T47D (cell line): ENCODE results near the gene GRM1.

Experiments
- DNase-seq, 2 experiments: peaks; one replicate each; pipeline versions ENCODE4 v3.0.0 to v3.0.0-alpha.2; 2011 to 2012; ENCODE audit warnings: low read depth in 1 of 2, low spot score in 1 of 2
- JUND ChIP-seq: IDR thresholded peaks from 2 replicates; pipeline ENCODE4 v1.6.1; 2012; ENCODE audit warnings: low read depth
- in situ Hi-C: cut with HindIII; loops from 2 replicates; pipeline ENCODE4 v1.10.0; 2016; ENCODE audit warnings: low sequenced_read_pairs, low pct_unique_long_range_greater_than_20kb

The GRM1 gene

DNA sequence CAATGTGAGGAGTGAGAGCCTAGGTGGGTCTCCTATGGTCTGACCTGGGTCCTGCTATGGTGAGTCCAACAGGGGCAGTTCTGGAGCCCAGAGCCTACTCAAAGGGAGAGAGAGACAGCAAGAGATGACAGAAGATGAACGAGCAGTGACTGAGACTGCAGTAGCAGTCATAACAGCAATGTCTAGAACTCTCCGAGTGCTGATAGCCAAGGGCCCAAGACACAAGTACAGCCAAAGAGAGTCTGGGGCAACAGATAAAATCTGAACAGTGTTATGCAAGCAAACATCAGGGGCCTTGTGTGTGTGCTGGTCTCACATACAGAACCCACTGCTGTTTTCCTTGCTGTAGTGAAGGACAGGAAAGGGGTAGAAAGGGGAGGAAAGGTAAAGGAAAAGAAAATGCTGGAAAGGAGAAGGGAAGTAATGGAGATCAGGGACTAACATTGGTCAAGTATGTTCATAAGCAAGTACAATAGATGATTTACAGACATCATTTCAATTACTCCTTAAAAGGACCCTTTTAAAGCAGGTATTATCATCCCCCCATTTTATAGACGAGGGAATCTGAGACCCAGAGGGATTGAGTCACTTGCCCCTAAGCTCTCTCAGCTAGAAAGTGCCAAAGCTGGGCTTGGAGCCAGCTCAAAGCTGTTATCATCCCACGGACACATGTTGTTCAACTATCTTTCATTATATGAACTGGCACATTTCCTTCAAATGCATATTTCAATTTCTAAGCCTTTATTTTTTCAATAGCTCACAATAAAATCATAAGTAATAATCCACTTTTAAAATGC is 332.5 kb downstream of the GRM1 start:
- in situ Hi-C loops, result no loop called here
- DNase-seq, result no peak
- no peak for TF ChIP-seq JUND

DNA sequence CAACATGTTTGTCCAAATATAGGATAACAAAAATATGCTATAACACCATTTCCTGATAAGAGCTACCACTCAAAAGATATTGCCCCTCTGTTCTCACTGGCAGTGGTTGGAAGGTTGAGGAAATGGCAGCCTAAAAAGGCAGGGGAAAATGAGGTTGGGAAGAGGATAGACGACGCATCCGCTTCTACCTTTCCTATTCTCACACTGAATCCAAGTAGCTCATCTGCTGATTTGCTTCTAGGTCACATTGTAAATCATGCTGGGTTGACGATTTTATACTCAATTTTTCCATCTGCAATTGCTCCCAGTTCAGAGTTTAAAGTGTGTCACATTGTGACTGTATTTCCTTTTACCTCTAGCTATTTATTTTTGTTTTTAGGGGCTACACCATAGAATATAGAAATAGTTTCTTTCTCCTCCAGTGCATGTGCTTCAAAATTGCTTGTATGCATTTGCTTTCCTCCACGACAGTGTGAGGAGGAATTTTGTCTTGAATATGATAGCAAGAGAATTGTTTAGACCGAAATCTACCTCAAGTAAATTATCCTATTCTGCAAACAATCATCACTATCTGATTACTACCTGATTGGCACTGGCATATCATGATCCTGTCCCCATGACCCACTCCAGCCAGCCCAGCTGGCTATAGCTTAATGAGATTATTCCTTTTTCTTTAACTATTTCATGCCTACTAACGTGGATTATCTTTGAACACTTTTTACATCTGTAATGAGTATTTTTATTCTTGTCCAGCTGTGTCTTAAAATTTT is 335.2 kb downstream of the GRM1 start:
- no peak for TF ChIP-seq JUND
- no peak for DNase-seq
- in situ Hi-C loops, result no loop called here

DNA sequence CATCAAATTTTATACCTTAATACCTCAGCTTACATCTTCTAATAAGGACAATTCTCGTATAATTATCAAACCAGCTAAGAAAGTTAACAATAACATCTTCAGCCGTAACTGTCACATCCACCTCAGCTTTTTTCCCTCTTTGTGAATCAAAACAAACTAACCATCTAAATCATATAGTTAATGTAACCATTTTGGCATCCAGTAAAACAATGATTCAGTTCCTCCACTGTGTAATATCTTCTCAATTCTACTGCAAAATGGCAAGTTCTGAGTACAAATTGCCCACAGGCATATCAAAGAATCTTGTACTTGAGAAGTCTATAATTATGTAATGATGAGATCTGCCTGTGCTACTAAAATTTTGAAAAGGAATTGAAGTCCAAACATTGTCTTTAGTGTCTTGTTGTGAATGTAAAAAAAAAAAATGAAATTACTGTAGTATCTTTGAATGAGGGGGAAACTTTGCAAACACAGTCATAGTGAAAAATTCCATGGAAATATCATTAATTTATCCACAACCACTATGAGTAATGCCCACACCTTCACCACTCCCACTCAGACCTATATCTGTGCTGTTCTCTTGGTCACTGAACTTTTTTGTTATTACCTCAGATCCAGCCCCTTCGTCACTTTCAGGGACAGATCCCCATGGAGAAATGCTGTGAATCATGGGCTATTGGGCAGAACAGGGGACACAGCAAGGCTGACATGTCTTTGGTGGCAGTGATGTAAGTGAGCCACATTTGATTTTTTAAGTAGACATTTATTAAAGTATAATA is 336.1 kb downstream of the GRM1 start:
- DNase-seq, result no peak
- TF ChIP-seq JUND, result no peak
- in situ Hi-C loops, result no loop called here

DNA sequence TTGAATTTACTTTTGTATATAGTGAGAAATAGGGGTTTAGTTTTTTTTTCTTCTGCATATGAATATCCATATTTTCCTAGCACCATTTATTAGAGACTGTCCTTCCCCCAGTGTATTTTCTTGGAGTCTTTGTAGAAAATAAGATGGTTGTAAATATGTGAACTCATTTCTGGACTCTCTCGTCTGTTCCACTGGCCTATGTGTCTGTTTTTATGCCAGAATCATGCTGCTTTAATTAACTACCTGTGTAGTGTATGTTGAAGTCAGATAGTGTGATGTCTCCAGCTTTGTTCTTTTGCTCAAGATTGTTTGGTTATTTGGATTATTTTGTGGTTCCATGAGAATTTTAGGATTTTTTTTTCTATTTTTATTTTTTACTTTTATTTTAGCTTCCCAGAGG is 338.2 kb downstream of the GRM1 start:
- in situ Hi-C loops, result no loop called here
- TF ChIP-seq JUND, result no peak
- no peak for DNase-seq

DNA sequence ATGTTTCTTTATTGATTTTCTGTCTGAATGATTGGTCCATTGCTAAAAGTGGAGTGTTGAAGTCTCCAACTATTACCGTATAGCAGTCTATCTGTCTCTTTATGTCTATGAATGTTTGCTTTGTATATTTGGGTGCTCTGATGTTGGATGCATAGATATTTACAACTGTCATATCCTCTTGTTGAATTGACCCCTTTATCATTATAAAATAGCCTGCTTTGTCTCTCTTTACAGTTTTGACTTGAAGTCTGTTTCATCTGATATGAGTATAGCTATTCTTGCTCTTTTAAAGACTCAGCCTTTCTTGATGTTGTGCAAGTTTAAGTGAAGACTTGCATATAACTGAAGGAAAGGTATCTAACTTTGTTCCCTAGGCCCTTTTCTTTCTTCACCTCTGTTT is 341.0 kb downstream of the GRM1 start:
- in situ Hi-C loops, result no loop called here
- no peak for DNase-seq
- no peak for TF ChIP-seq JUND

DNA sequence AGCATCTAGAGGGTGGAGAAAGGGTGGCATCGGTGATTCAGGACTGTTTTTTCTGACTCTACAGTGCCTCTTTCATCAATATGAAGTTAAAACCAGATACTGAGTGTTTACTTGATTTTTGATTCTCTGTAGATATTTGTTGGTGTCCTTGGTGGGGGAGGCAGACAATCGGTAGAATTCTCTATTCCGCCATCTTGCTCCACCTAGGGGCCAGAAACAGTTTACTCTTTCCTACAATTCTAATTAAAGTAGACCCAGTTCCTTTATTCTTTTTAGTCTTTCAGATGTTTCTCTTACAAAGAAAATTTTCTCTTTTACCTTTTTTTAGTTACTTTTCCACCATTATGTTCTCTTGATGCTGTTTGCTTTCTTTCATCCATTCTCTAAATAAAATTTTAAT is 352.6 kb downstream of the GRM1 start:
- no peak for DNase-seq
- TF ChIP-seq JUND, result no peak
- in situ Hi-C loops, result no loop called here

DNA sequence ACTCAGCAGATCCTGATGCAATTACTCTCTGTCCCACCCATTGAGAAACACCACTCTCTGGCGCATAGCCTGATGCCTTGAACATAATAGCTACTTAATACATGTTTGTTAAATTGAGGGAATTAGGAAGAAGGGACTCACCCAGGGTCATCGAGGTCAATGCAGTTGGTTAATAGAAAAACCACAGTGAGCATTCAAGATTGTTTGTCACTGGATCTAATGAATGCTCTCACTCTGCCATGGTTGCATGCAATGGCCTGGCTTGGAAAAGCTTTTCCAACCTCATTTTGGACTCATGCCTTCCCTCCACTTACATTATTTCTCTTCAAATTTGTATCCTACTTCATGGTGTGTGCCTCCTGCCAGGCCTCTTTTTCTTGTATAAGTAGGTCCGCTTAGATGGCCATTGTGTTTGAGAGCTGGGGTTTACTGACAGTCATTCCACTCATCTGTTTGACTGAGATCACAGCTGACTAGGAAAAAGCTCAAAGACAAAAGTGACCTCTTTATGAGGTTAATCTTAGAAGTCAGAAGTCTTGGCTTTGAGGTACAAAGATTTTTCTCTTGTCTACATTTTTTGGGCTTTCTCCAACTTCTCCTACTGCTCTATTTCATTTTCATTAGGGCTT is 360.0 kb downstream of the GRM1 start:
- no peak for DNase-seq
- in situ Hi-C loops, result no loop called here
- TF ChIP-seq JUND, result no peak

DNA sequence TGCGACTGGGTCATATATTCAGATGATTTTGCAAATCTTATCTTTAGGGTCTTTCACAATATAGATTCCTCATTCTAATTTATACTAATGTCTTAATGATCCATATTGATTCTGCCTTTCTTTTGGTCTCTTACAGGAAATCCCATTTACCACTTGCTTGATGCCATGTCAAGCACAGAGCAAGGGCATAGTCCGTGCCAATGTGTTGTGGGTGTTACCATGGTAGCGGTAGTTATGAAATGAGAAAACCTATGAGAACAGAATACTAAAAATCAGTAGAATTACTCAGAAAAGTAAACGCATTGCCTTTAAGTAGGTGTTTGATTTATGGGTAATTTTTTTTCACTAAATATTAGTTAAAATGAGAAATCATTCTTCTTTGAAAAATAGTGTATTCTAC is 360.9 kb downstream of the GRM1 start:
- in situ Hi-C loops, result no loop called here
- TF ChIP-seq JUND, result no peak
- no peak for DNase-seq

DNA sequence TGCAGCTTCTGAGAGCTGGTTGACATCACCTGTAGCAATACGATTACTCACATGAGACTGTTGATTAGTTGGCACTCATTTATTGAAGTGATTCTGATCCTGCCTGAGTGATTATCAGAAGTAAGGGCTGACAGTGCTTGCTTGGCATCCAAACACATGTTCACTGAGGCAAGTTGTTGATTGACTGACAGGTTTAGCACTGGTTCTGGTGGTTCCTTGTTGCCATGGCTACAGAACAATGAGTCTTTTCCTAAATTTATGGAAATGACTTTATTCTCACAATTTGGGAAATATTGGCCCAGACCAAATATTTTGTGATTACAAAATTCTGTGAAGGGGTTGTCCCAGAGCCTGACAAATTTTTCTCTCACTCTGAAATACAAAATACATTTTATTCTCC is 368.8 kb downstream of the GRM1 start:
- in situ Hi-C loops, result no loop called here
- TF ChIP-seq JUND, result no peak
- no peak for DNase-seq

DNA sequence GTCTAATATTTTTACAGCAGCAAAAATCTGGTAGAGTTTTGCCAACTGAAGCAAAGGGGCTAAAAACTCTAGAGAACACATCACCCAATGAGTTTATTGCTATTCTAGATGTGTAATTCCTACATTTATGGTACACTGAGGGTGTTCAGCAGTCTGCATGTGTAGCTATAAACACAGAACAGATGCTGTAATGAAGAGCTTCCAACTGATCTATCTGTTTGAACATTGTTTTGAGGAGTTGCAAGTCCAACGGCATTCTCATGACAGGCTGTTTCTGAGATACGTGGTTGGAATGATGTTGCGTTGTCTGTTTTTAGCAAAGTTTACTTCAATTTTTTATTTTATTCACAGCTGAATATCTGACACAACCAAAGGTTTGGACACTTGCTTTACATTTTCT is 373.6 kb downstream of the GRM1 start:
- no peak for TF ChIP-seq JUND
- in situ Hi-C loops, result no loop called here

DNA sequence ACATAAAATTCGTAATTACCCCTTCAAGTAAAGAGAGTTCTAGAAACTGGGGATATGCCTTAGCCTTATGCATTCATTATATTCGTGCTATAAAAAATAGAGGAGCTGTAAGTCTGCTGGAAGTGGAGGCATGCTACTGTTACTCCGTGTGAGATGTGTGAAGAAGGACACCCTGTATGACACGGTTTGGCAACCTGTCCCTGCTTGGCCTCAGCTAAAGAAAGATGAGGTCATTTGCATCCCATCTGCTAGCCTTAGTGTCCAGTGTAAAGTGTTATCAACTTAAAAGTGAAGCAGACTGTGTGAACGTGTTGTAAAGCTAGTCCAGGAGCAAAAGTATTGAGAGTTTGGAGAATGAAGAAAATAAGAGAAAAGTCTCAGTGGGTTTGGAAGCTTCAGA is 379.7 kb downstream of the GRM1 start:
- no peak for DNase-seq
- TF ChIP-seq JUND, result no peak
- in situ Hi-C loops, result no loop called here

More for the DNA sequence above, 373.6 kb downstream of the GRM1 start:
- no peak for DNase-seq

DNA sequence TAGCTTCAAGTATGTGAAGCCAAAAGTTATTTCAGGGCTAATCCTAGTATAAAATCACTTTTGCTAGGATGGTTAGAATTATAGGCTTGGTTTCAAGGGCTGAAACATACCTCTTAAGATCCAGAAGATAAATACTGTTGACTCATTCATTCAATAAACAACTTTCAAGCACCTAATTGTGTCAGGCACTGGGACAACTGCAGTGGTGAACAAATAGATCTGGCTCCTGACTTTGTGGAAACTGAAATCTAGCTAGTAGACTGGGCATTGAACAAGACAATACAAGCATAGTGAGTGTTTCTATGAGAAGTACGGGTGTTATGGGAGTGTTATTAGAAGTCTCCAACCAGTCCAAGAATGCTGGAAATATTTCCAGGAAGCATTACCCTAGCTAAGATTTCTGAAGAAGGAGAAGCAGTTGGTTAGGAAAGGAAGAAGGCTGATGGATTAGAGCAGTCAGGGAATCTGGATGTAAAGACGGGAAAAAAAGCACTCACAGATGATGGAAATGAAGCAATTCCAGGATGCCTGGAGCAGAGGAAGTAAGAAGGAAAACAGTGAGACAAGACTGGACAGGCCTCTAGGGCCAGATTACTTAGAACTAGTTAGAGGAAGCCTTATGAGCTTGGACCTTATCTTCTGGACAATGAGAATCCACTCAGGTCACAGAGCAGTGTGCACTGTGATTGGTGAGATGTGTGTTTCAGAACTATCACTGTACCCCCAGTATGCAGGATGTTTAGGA is 382.2 kb downstream of the GRM1 start:
- in situ Hi-C loops, result no loop called here
- TF ChIP-seq JUND, result no peak; the same call in 1 of the 2 replicates
- DNase-seq, result peak; percentile 7 to 50
